Frontal cortex (tissue), 4 donors: ENCODE results near the gene PARP4. TPM values are rescaled to one million over a fixed set of nuclear protein-coding genes. Genes with fewer than 3 reads are reported as not detected.
"Not testable (repeated sequence)": the region's sequence is repeated elsewhere in the genome, so short reads cannot be mapped to it uniquely, and the experiment has no call there.

Source experiments
- DNase-seq, 2 donors: peaks; one replicate each; pipeline ENCODE4 v3.0.0; 2012; ENCODE audit warnings: low spot score in 2 of 2
- FAIRE-seq: peaks from 2 replicates; lab custom pipeline; 2012; peaks lifted over from hg19 to GRCh38; lab: Jason Lieb, UNC
- total RNA-seq: library from RNA; depleted of rRNA; stranded (reverse); fragments of >200 nt; gene quantifications from one replicate; pipeline ENCODE4 v1.2.3, GENCODE V29; 2014
- donor health status: control.
- donor health status: control.
- donor health status: control.

PARP4 gene
- total RNA-seq, 1 donor from 2014 or later: 9.4 TPM

GRCh38 chr13:24384091-24384490, 128.5 kb downstream of the PARP4 start:
- not testable (repeated sequence) for FAIRE-seq

GRCh38 chr13:24381541-24382265, 130.9 kb downstream of the PARP4 start:
- FAIRE-seq (no peak), DNase-seq (no peak)

More at GRCh38 chr13:24384091-24384490, 128.5 kb downstream of the PARP4 start:
- DNase-seq: not testable (repeated sequence)

- FAIRE-seq: peak; percentile 75
- not testable (repeated sequence) for DNase-seq
Measured at GRCh38 chr13:24380881-24381280, 131.7 kb downstream of the PARP4 start.

- FAIRE-seq, DNase-seq: not testable (repeated sequence)
Measured at GRCh38 chr13:24380227-24380626, 132.4 kb downstream of the PARP4 start.

GRCh38 chr13:24371273-24371672, 141.3 kb downstream of the PARP4 start:
- DNase-seq, FAIRE-seq: not testable (repeated sequence)

Other genes with a start within 250 kb of the PARP4 start
- under 0.01 TPM for gene C1QTNF9, start 203.2 kb downstream of the PARP4 start, total RNA-seq
- under 0.01 TPM for gene ATP12A, start 167.6 kb upstream of the PARP4 start, total RNA-seq